HEK293 (cell line): ENCODE results near the gene OR52W1.

Source experiments
- CTCF ChIA-PET: fragments of 350-600 bp; formaldehyde crosslinking; extraction: SDS; loops from one replicate; lab custom pipeline; 2021; ENCODE audit warnings: antibody characterized with exemption; lab: Yijun Ruan, JAX
- POLR2A ChIA-PET: fragments of 300-600 bp; formaldehyde crosslinking; extraction: SDS; loops from one replicate; lab custom pipeline; 2020; ENCODE audit warnings: antibody characterized with exemption, inconsistent platforms; lab: Yijun Ruan, JAX
- H3K27ac ChIP-seq: fragments of 200-500 bp; sonication (Bioruptor generic); 2 replicates; pipeline ENCODE4 v1.5.1; 2014; ENCODE audit warnings: low read depth, low read length, control low read depth, inconsistent platforms; ENCODE audit errors: extremely low read depth
- H3K36me3 ChIP-seq, 2 experiments: fragments of 200-500 bp in 1 of 2; sonication (Bioruptor generic) in 1 of 2; 1 replicate in 1 of 2; 2 replicates in 1 of 2; pipeline ENCODE4 v1.5.1; 2014 to 2017; ENCODE audit warnings: inconsistent platforms in 2 of 2, low read length in 2 of 2; ENCODE audit not compliant: control insufficient read depth in 2 of 2, insufficient read depth in 1 of 2
- H3K4me1 ChIP-seq: fragments of 200-500 bp; sonication (Bioruptor generic); 2 replicates; pipeline ENCODE4 v1.5.1; 2014; ENCODE audit warnings: mild to moderate bottlenecking, low read length, inconsistent platforms; ENCODE audit not compliant: control insufficient read depth, insufficient read depth
- H3K4me3 ChIP-seq: 2 replicates; pipeline ENCODE4 v1.5.1; 2011; ENCODE audit warnings: low read depth, mild to moderate bottlenecking, control low read depth, low read length, moderate library complexity
- H3K9me3 ChIP-seq: fragments of 200-500 bp; sonication (Bioruptor generic); 2 replicates; pipeline ENCODE4 v1.5.1; 2014; ENCODE audit warnings: low read depth, low read length, inconsistent platforms; ENCODE audit not compliant: control insufficient read depth, insufficient read depth
- BCL6B ChIP-seq: fragments of 450-650 bp; formaldehyde crosslinking; IDR thresholded peaks from 2 replicates; pipeline ENCODE4 v1.5.1; 2017; ENCODE audit warnings: missing biosample characterization, missing genetic modification characterization
- GFI1B ChIP-seq: fragments of 450-650 bp; formaldehyde crosslinking; IDR thresholded peaks from 2 replicates; pipeline ENCODE4 v1.5.1; 2016; ENCODE audit warnings: missing biosample characterization, missing genetic modification characterization
- GLIS1 ChIP-seq: fragments of 450-650 bp; formaldehyde crosslinking; IDR thresholded peaks from 2 replicates; pipeline ENCODE4 v1.5.1; 2016; ENCODE audit warnings: missing biosample characterization, missing genetic modification characterization
- HOXD13 ChIP-seq: sonication (generic); formaldehyde crosslinking; IDR thresholded peaks from 2 replicates; pipeline ENCODE4 v1.8.0; 2022; ENCODE audit warnings: missing genetic modification reagents, borderline replicate concordance
- KLF10 ChIP-seq: fragments of 450-650 bp; IDR thresholded peaks from 2 replicates; pipeline ENCODE4 v1.5.1; 2018; ENCODE audit warnings: missing biosample characterization, mild to moderate bottlenecking, missing genetic modification characterization
- REST ChIP-seq: fragments of 450-650 bp; formaldehyde crosslinking; IDR thresholded peaks from 2 replicates; pipeline ENCODE4 v1.5.1; 2016; ENCODE audit warnings: missing biosample characterization, missing genetic modification characterization
- SP7 ChIP-seq: fragments of 450-650 bp; formaldehyde crosslinking; IDR thresholded peaks from 2 replicates; pipeline ENCODE4 v1.5.1; 2016; ENCODE audit warnings: missing biosample characterization, missing genetic modification characterization
- ZBTB48 ChIP-seq: fragments of 450-650 bp; formaldehyde crosslinking; IDR thresholded peaks from 2 replicates; pipeline ENCODE4 v1.5.1; 2016; ENCODE audit warnings: missing biosample characterization, missing genetic modification characterization
- ZBTB8A ChIP-seq: fragments of 450-650 bp; formaldehyde crosslinking; IDR thresholded peaks from 2 replicates; pipeline ENCODE4 v1.5.1; 2016; ENCODE audit warnings: missing biosample characterization, missing genetic modification characterization
- ZFP37 ChIP-seq: fragments of 450-650 bp; formaldehyde crosslinking; IDR thresholded peaks from 2 replicates; pipeline ENCODE4 v1.5.1; 2016; ENCODE audit warnings: missing biosample characterization, missing genetic modification characterization
- ZFP41 ChIP-seq: fragments of 450-650 bp; formaldehyde crosslinking; IDR thresholded peaks from 2 replicates; pipeline ENCODE4 v1.5.1; 2016; ENCODE audit warnings: missing biosample characterization, missing genetic modification characterization, borderline replicate concordance
- ZIC2 ChIP-seq: fragments of 450-650 bp; formaldehyde crosslinking; IDR thresholded peaks from 2 replicates; pipeline ENCODE4 v1.5.1; 2016; ENCODE audit warnings: missing biosample characterization, missing genetic modification characterization
- ZNF140 ChIP-seq: fragments of 450-650 bp; formaldehyde crosslinking; IDR thresholded peaks from 2 replicates; pipeline ENCODE4 v1.5.1; 2016; ENCODE audit warnings: missing biosample characterization, missing genetic modification characterization
- ZNF155 ChIP-seq: fragments of 450-650 bp; formaldehyde crosslinking; IDR thresholded peaks from 2 replicates; pipeline ENCODE4 v1.5.1; 2016; ENCODE audit warnings: missing biosample characterization, missing genetic modification characterization
- ZNF169 ChIP-seq: fragments of 450-650 bp; formaldehyde crosslinking; IDR thresholded peaks from 2 replicates; pipeline ENCODE4 v1.5.1; 2016; ENCODE audit warnings: missing biosample characterization, missing genetic modification characterization
- ZNF174 ChIP-seq: fragments of 450-650 bp; formaldehyde crosslinking; IDR thresholded peaks from 2 replicates; pipeline ENCODE4 v1.5.0; 2017; ENCODE audit warnings: missing biosample characterization, mild to moderate bottlenecking, missing genetic modification characterization
- ZNF202 ChIP-seq: fragments of 450-650 bp; formaldehyde crosslinking; IDR thresholded peaks from 2 replicates; pipeline ENCODE4 v1.5.1; 2016; ENCODE audit warnings: missing biosample characterization, missing genetic modification characterization, borderline replicate concordance
- ZNF23 ChIP-seq: fragments of 450-650 bp; formaldehyde crosslinking; IDR thresholded peaks from 2 replicates; pipeline ENCODE4 v1.5.1; 2016; ENCODE audit warnings: missing biosample characterization, missing genetic modification characterization, borderline replicate concordance
- ZNF324 ChIP-seq: fragments of 450-650 bp; formaldehyde crosslinking; IDR thresholded peaks from 2 replicates; pipeline ENCODE4 v1.5.1; 2016; ENCODE audit warnings: missing biosample characterization, missing genetic modification characterization
- ZNF354C ChIP-seq: fragments of 450-650 bp; formaldehyde crosslinking; IDR thresholded peaks from 2 replicates; pipeline ENCODE4 v1.5.1; 2016; ENCODE audit warnings: missing biosample characterization, missing genetic modification characterization, low read depth, borderline replicate concordance
- ZNF366 ChIP-seq: fragments of 450-650 bp; formaldehyde crosslinking; conservative IDR thresholded peaks from 2 replicates; pipeline ENCODE4 v1.5.1; 2016; ENCODE audit warnings: missing biosample characterization, missing genetic modification characterization
- ZNF37A ChIP-seq: fragments of 450-650 bp; IDR thresholded peaks from 2 replicates; pipeline ENCODE4 v1.5.1; 2018; ENCODE audit warnings: missing biosample characterization, missing genetic modification characterization
- ZNF548 ChIP-seq: fragments of 450-650 bp; formaldehyde crosslinking; IDR thresholded peaks from 2 replicates; pipeline ENCODE4 v1.5.1; 2016; ENCODE audit warnings: missing biosample characterization, missing genetic modification characterization
- ZNF600 ChIP-seq: fragments of 450-650 bp; formaldehyde crosslinking; IDR thresholded peaks from 2 replicates; pipeline ENCODE4 v1.5.1; 2016; ENCODE audit warnings: missing biosample characterization, missing genetic modification characterization
- ZNF639 ChIP-seq: fragments of 450-650 bp; formaldehyde crosslinking; IDR thresholded peaks from 2 replicates; pipeline ENCODE4 v1.5.1; 2016; ENCODE audit warnings: missing biosample characterization, missing genetic modification characterization
- ZNF654 ChIP-seq: fragments of 450-650 bp; formaldehyde crosslinking; IDR thresholded peaks from 2 replicates; pipeline ENCODE4 v1.5.1; 2016; ENCODE audit warnings: low read depth, missing biosample characterization, missing genetic modification characterization
- ZNF658 ChIP-seq: fragments of 450-650 bp; formaldehyde crosslinking; IDR thresholded peaks from 2 replicates; pipeline ENCODE4; 2016; ENCODE audit warnings: missing biosample characterization, missing genetic modification characterization
- ZNF707 ChIP-seq: fragments of 450-650 bp; formaldehyde crosslinking; IDR thresholded peaks from 2 replicates; pipeline ENCODE4 v1.5.1; 2016; ENCODE audit warnings: missing biosample characterization, missing genetic modification characterization
- ZNF791 ChIP-seq: fragments of 450-650 bp; formaldehyde crosslinking; IDR thresholded peaks from 2 replicates; pipeline ENCODE4 v1.5.1; 2016; ENCODE audit warnings: missing biosample characterization, missing genetic modification characterization
- ZSCAN23 ChIP-seq: fragments of 450-650 bp; formaldehyde crosslinking; IDR thresholded peaks from 2 replicates; pipeline ENCODE4 v1.5.1; 2016; ENCODE audit warnings: missing biosample characterization, missing genetic modification characterization
- TF ChIP-seq, protein P1 (sequence below): fragments of 450-650 bp; formaldehyde crosslinking; IDR thresholded peaks from 2 replicates; pipeline ENCODE4 v1.5.1; 2017; ENCODE audit warnings: missing biosample characterization, missing genetic modification characterization

Gene OR52W1

DNA sequence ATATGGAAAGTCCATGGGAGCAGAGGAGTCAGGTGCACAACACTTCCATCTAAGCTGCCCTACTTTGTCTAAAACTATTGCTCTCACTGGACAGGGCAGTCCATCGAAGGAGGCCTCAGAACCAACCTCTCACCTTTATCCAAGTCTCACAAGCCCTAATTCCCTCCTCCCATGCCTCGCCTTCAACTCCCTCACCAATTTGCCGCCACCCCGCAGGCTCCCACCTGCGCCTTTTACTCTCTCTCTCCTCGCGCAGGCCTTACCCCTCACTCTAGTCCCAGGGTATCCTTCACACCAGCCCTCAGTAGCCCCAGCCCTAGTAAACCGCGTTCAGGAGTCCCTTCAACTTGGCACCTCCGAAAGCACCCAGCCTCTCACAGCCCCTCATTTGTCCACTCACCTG, 35.0 kb downstream of the OR52W1 start (continued):
- no peak for TF ChIP-seq ZNF548
- TF ChIP-seq GFI1B = no peak
- TF ChIP-seq ZBTB8A (tag by site-specific recombination) = 0 out of 2 replicates have a peak, but pooled peaks have one; percentile 7
- no peak for TF ChIP-seq ZNF155
- no peak for TF ChIP-seq ZNF174
- no peak for TF ChIP-seq ZFP37 (tag by site-specific recombination)
- TF ChIP-seq ZNF354C = no peak
- TF ChIP-seq ZSCAN23 (tag by site-specific recombination) = no peak
- TF ChIP-seq ZNF791 (tag by site-specific recombination) = no peak
- TF ChIP-seq ZFP41 (tag by site-specific recombination) = no peak
- TF ChIP-seq KLF10 (tag by site-specific recombination) = no peak
- TF ChIP-seq ZNF140 (tag by site-specific recombination) = no peak
- TF ChIP-seq, protein P1, sequence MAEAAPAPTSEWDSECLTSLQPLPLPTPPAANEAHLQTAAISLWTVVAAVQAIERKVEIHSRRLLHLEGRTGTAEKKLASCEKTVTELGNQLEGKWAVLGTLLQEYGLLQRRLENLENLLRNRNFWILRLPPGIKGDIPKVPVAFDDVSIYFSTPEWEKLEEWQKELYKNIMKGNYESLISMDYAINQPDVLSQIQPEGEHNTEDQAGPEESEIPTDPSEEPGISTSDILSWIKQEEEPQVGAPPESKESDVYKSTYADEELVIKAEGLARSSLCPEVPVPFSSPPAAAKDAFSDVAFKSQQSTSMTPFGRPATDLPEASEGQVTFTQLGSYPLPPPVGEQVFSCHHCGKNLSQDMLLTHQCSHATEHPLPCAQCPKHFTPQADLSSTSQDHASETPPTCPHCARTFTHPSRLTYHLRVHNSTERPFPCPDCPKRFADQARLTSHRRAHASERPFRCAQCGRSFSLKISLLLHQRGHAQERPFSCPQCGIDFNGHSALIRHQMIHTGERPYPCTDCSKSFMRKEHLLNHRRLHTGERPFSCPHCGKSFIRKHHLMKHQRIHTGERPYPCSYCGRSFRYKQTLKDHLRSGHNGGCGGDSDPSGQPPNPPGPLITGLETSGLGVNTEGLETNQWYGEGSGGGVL (tag by site-specific recombination) = peak; percentile 66
- TF ChIP-seq ZBTB48 (tag by site-specific recombination) = peak; percentile 59; the same call in 1 of the 2 replicates
- TF ChIP-seq ZNF366 = no peak
- TF ChIP-seq ZNF639 (tag by site-specific recombination) = 0 out of 2 replicates have a peak, but pooled peaks have one; percentile 42
- TF ChIP-seq ZIC2 (tag by site-specific recombination) = no peak
- no peak for TF ChIP-seq GLIS1
- no peak for TF ChIP-seq ZNF654 (tag by site-specific recombination)
- no peak for TF ChIP-seq ZNF202
- TF ChIP-seq ZNF707 (tag by site-specific recombination) = no peak
- no peak for TF ChIP-seq HOXD13
- no peak for TF ChIP-seq ZNF324 (tag by site-specific recombination)
- no peak for TF ChIP-seq ZNF169 (tag by site-specific recombination)
- peak; percentile 69; the same call in 1 of the 2 replicates for TF ChIP-seq ZNF600
- TF ChIP-seq SP7 = no peak
- no peak for TF ChIP-seq ZNF37A
- no peak for TF ChIP-seq ZNF23 (tag by site-specific recombination)

DNA sequence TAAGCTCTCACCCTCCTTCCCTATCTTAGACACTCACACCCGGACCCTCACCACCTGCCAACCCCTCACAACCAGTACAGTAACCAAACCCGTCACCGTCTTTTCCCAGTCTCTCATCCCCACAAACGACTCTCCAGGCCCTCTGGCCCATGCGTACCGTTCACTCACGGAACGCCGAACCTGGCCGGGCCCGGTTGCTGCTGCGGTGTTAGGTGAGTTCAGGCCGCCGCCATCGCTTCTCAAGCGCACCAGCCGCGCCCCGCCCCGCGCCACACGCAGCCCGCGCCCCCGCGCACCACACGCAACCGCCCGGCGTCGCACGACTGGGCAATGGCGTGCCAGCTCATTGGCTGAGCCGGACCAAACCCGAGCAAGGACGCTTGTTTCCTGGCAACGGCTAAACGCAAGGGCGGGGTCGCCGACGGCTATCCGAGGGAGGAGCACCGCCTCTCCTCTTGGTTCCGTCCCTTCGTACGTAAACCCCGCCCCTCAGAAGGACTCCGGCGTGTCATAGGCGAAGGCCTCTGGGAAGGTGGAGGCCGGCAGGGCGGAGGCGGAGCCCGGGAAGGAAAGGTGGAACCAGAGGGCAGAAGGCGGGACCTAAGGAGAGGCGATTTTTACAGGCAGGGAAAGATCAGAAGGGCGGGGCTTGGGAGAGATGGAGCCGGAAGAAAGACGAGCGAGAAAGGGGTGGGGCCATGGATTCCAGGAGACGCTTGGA, 35.5 kb downstream of the OR52W1 start, which contains the start of gene FHIP1B:
TSS of gene FHIP1B (minus strand) at position 250 of the 721 bp plus-strand sequence. CDS start 10,120 bp downstream, outside the sequence.
- Histone ChIP-seq H3K9me3 (no peaks in the 10 kb centered on the region), H3K4me1 (no peaks in the 10 kb centered on the region), H3K36me3 (no peaks in the 10 kb centered on the region), H3K27ac (peak within 1 kb of the TSS; percentile 47; the same call in 1 of the 2 replicates), H3K4me3 (peak within 1 kb of the TSS; percentile 97)
- POLR2A ChIA-PET = interaction anchor here (0.8 to 3.0 kb wide), 6 partner anchors 10 to 247 kb away, joined by 3 to 16 read pairs (median 4); partner anchors contain the start of genes ARFIP2 and TIMM10B
- CTCF ChIA-PET = interaction anchor here (0.6 to 1.0 kb wide), 3 partner anchors 8 to 250 kb away, joined by 3 to 6 read pairs (median 4); no protein-coding TSS in a partner anchor
- TF ChIP-seq ZNF658 (tag by site-specific recombination) (no peak), BCL6B (no peak), REST (no peak)
